Measurements from ENCODE around the gene SLFN11.
"Not testable (repeated sequence)": the region's sequence is repeated elsewhere in the genome, so short reads cannot be mapped to it uniquely, and the experiment has no call there.

SLFN11 gene

DNA sequence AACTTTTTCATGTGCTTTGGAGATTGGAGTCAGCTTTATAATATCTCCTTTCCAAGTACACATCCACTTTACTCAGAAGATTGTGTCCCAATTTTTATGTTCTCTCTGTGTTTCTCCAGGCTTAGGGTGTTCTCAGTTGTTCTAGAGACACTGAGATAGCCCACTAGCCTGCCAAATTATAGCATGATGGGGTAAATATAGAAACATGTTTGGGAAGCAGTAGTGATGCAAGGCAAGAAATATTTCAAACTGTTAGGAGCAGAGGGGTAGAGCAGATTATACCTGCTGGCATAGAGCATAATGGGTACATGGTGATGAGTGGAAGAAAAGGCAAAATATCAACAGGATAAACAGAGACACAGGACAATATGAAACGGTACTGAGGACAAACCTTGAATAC is 12.4 kb downstream of the SLFN11 start:
- DNase-seq (ENCODE audit: low read depth, low spot score) = no peak

DNA sequence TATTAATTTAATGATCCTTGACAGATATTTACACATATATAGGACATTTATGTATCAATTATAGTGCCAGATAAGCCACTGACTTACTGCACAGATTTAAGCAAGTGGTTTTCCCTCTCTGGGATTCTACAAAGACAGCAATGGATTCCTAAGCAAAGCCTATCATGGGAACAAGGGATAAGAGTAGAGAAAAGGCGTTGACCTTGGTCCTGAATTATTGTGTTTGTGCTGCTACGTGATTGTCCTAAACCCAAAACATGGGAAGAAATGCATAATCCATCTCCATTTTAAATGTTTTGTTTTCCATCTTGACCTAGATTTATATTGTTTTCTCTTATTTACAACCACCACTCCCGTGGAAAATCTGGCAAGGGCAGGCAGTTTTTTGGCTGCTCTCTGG is 14.0 kb downstream of the SLFN11 start:
- DNase-seq (ENCODE audit: low read depth, low spot score) = no peak

DNA sequence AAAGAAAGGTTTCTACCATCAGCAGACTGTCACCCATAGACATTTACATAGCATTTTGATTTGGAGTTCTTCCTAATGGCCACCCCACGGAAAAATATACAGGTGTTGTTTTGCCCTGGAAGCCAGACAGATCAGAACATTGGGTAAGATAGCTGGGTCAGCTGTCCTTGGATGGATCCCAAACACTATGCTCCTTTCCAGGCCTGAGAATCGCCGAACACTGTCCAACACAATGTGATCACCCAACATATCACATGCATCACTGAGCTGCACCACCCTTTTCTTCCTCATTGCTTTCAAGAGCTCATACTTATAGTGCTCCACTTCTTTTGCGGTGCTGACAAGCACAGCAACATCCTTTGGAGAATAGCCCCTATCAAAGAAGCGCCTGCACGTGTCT is 21.1 kb downstream of the SLFN11 start:
- DNase-seq (ENCODE audit: low read depth, low spot score) = no peak

DNA sequence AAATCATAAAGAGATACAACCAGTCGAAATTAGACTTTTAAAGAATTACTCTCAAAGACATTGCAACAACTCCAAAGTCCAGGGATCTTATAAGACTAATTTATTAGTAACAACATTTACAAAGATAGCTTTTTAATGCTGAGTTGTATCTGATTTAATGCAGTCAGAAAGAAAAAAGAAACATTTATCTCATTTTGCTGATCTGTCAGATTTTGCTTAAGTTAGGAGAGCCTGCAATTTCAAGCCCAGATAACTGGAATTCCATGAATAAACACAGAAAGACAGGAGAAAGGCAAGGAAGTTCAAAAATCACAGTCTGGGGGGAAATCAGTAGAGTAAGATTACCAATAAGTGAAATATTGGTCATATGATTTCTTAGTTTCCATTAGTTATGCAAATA is 22.9 kb downstream of the SLFN11 start:
- DNase-seq (ENCODE audit: low read depth, low spot score) = no peak

DNA sequence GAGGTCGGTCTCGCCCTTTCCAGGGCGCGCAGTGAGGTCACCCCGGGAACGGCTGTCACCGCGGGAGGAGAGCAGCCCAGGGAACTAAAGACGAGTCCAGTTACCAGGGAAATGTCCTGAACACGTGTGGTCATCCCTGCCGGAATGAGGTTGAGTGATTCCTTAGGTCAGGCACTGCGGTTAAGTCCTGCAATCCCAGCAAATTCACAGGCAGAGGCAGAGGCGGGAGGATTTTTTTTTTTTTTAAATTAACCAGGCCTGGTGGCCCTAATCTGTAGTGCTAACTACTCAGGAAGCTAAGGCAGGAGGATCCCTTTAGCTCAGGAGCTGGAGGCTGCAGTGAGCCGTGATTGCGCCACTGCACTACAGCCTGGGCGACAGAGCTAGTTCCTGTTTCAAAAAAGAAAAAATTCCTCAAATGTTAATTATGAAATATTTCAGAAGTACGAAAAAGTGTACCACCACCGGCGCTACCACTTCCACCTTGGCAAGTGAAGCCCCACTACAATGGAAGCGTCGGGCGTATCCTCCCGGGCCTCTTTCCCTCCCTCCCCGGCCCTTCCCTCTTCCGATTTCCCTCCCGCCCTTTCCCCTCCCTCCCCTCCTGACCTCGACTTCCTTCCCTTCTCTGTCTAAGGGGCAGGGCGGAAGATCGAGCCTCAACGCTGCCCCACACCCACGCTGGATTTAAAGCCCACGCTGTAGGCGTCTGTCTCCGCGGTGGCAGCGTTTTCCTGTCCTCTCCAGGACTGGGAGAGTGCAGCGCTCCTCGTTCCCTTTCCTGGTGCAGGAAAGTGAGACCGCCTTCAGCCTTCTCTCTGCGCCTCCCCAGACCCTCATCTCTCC is 27.3 kb downstream of the SLFN11 start:
- DNase-seq (ENCODE audit: low read depth, low spot score) = peak; percentile 39

DNA sequence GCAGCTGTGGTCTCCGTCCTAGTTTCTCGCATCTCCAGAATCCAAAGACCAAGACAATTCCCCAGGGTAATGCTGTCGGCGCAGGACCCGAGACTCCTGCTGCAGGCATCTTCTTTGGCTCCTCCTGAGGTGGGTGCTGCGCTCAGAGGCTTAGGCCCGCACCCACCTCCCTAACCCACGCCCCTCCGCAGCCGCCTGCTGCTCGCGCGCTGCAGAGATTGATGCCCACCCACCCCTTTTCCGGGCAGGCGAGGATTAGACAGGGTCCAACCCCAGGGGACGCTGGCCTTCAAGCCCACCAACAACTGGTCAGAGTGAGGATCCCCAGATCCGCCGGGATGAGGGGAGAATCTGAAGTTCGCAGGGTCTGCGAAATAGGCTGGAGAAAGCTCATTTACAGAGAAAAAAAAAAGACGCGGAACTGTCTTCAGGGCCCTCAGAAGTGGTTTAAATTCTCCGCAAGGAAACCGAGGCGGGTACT is 27.9 kb downstream of the SLFN11 start:
- no peak for DNase-seq (ENCODE audit: low read depth, low spot score)

DNA sequence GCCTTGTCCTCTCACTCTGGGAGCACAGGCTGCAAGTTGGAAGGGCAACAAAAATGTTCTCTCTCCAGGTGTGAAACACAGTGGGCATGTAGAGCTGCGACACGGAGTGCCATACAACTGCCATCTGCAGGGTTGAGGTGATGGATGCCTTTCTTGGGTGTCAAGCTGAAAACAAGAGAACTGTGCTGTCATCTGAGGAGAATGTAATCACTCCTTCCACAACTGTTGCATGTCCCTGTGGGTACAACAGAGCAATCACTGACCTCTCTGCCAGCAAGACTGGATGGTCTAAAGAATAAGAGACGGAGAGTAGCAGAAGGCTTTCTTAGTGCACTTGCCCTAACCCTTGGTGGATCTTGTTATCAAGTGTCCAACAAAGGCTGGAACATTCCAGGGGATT is 29.2 kb downstream of the SLFN11 start:
- DNase-seq (ENCODE audit: low read depth, low spot score) = no peak

DNA sequence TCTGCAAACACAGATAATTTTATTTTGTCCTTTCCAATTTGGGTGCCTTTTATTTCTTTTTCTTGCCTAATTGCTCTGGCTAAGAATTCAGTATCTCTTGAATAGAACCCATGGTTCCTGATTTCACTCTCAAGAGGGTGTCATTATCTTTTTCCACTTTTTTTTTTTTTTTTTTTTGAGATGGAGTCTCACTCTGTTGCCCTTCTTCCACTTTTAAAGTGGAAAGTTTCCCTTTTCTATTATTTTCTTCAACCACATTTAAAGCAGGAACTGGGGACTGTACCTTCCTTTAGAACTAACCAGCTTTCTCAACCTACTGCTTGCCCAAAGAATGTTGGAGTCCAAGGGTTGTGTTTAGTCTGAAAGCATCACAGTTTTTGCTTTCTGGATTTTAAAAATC is 31.1 kb downstream of the SLFN11 start:
- no peak for DNase-seq (ENCODE audit: low read depth, low spot score)

DNA sequence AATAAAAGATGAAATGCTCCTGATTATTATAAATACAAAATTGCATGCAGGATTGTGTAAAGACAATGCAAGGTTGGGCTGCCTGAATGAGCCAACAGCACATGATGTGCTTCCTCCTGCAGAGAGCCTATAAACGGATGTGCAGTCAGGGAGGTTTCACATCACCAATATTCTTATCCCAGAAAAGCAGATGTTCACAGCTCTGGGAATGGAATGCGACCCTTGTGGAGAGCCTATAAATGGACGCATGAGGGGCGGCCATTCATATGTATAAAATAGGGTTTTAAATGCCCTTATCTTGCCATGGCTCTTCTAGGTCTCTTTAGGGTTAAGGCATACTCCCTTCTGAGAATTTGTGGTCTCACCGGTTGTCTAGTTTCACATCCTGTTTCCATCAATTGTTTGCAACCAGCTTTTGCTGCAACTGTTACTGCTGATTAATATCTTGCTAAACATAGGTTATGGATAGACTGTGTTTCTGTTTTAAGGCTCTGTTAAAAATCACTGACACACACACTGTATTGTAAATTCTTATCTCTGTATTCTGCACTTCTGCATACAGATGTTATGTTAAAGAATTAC is 31.9 kb downstream of the SLFN11 start:
- DNase-seq (ENCODE audit: low read depth, low spot score) = no peak

DNA sequence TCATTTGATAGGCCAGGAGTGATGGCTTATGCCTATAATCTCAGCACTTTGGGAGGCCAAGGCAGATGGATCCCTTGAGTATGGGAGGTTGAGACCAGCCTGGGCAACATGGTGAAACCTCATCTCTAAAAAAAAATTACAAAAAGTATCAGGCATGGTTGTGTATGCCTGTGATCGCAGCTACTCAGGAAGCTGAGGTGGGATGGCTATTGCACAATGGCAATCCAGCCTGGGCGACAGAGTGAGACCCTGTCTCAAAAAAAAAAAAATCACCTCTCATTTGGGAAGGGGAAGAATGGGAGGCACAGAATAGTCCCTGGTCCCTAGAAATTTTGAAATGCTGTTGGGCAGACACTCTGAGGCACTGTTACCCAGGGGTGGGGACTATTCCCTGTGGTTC is 35.2 kb downstream of the SLFN11 start:
- DNase-seq (ENCODE audit: low read depth, low spot score) = no peak

DNA sequence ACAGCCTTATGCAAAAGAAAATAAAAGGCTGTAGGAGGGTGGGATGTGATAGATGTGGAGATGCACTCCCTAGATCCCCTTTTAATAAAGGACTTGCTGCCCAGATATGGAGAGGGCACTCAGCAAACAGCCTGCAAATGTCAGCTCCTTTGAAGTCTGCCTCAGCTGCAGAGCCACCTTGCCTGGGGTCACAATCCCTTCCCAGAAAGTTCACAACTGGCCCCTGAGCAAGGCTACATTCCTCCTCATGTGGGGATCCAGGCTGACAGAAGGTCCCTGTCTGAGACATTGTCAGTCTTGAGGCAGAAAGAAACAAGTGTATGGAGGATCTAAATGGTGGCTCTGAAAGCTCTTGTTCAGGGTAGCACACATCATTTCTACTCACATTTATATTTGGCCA is 36.1 kb downstream of the SLFN11 start:
- no peak for DNase-seq (ENCODE audit: low read depth, low spot score)

DNA sequence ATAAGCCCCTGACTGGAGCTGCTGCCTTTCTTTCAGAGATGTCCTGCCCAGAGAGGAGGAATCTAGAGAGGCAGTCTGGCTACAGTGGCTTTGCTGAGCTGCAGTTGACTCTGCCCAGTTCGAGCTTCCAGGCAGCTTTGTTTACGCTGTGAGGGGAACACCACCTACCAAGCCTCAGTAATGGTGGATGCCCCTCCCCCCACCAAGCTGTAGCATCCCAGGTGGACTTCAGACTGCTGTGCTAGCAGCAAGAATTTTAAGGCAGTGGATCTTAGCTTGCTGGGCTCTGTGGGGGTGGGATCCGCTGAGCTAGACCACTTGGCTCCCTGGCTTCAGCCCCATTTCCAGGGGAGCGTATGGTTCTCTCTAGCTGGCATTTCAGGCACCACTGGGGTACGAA is 39.8 kb downstream of the SLFN11 start:
- DNase-seq (ENCODE audit: low read depth, low spot score) = not testable (repeated sequence)

DNA sequence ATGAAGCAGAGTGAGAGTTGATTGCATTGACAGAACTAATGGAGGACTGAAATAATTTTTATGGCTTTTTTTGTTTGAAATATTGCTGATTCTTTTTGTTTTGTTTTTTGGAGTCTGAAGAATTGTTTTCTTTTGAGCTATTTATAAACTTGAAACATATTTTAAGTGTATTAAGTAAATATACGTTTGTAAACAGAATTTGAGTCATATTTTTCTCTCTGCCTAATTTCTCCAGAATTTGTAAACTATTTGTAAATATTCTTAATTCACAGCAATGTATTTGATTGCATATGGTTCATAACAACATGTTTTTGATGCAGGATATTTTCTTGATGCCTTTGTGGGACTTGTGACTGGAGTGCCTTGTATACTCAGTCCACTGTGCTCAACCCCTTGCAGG is 50.7 kb downstream of the SLFN11 start:
- no peak for DNase-seq (ENCODE audit: low read depth, low spot score)

DNA sequence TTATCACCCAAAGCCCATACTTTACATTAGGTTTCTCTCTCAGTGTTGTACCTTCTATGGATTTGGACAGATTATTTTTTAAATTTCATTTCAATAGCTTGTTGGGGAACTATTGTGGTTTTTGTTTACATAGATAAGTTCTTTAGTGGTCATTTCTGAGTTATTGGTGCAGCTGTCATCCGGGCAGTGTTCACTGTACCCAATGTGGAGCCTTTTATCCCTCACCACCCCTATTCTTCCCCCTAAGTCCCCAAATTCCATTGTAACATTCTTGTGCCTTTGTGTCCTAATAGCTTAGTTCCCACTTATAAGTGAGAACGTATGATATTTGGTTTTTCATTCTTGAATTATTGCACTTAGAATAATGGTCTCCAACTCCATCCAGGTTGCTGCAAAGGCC is 57.5 kb downstream of the SLFN11 start:
- DNase-seq (ENCODE audit: low read depth, low spot score) = no peak

DNA sequence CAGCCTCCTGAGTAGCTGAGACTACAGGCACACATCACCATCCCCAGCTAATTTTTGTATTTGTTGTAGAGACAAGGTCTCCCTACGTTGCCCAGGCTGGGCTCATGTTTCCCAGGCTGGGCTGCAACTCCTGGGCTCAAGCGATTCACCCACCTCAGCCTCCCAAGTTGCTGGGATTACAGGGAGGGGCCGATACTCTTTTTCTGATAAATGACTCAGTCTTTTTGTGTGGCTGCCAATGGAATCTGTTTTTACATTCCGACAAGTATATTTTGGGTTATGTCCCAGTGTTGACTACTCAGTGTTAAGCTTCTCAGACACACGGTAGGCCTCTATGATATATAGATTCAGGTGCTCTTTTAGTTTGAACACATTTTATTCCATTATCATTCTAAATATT is 58.1 kb downstream of the SLFN11 start:
- peak; percentile 90 for DNase-seq (ENCODE audit: low read depth, low spot score)

DNA sequence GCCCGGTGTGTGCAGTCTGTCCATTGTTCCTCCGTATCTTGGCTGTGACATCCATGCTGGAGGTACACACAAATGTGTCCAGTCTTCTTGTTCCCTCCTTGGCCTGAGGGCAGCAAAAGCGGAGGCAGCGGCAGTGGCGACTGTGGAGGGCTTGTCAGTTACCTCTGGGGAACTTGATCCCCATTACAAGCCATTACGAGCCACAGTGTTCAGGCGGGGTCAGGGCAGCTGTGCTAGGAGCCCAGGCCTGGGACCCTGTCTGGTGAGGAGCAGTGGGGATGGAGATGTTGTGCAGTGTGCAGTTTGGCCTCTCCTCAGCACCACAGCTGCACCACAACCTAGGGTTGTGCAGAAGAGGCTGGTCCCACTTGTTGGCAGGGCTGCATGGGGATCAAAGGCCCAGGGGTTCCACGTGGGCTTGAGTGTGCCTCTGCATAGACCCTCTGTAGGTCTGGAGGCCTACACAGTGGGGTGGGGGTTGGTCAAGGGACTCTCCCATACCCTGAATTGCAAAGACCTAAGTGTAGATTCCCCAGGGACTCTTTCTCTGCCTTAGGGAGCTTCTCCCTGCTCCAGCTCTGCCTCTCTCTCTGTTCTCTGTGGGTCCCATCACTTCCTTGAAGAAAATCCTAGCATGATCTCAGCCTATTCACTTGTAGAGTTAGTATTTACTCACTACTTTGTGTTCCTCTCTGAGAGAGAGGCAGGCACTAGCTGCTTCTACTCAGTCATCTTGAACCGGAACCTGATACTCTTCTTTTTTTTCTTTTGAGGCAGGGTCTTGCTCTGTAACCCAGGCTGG is 58.8 kb downstream of the SLFN11 start:
- no peak for DNase-seq (ENCODE audit: low read depth, low spot score)

DNA sequence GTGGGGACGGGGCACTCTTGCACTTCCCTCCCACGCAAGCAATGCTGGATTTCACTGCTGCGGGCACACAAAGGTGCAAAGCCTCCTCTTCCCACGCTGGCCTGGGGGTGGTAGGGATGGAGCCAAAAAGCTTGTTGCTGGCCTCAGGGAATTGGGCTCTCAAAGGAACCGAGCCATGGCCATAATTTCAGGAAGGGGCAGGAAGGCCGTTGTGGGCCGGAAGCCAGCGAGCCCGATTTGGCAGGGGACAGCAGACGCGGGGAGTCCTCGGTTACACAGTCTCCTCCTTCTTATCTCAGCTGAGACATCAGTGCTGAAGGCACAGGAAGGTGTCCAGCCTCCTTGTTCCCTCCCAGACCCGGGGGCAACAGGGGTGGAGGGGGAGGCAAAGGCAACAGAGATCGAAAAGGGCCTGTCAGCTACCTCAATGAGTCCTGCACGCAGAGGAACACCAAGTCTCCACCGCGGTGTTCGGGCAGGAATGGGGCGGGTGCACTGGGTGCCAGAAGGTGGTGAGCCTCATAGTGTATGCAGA is 59.5 kb downstream of the SLFN11 start:
- DNase-seq (ENCODE audit: low read depth, low spot score) = peak; percentile 2

DNA sequence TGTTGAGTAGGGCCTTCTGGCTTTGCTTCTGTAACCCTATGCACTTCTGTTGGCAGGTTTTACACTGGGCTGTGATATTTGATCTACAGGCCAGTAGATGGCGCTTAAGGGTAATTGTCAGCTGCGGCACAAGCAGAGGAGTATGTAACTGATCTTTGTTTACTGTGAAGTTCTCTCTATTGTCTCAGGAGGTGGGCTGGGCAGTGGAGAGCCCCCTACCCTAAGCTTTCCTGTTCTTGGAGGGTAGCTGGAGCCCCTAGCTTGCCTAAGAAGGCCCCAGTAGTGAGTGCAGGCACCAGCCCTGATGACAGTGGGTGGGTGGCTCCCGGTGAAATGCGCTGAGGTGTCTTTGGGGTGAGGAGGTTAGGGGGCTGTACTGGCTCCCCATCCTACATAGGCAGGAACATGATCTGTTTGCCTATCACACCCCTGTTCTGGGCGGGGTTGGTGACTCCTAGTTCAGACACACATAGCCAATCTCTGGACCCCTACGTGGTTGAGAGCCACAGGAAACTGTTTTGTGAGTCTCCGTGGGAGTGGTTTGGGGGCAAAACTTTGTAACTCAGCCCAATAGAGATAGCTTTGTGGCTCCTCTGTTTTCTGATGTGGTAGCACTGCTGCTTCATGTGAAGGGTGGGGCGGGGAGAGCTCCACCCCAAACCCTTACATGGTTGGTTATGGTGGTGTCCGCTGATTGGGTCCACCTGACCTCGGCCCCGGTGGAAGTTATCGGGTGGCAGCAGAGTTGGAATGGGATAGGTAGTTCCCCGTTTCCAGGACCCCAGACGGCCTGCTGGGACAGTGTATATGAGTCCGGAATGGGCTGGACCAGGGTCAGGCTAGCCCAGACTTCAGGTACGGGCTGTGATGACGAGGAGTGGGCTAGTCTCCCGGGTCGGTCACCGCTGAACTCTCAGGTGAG is 60.4 kb downstream of the SLFN11 start:
- DNase-seq (ENCODE audit: low read depth, low spot score) = peak; percentile 80

DNA sequence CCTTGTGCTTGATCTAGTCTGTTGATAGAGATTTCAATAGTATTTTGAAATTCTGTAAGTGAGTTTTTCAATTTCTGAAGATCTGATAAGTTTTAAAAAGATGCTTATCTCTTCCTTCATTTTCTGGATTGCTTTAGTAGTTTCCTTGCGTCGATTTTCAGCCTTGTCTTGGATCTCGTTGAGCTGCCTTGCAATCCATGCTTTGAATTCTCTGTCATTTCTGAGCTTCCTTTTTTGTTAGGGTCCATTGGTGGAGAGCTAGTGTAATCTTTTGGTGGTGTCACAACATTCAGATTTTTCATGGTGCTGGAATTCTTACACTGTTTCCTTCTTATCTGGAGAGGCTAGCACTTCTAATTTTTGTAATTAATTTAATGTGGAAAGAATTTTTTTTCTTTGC is 61.1 kb downstream of the SLFN11 start:
- no peak for DNase-seq (ENCODE audit: low read depth, low spot score)

DNA sequence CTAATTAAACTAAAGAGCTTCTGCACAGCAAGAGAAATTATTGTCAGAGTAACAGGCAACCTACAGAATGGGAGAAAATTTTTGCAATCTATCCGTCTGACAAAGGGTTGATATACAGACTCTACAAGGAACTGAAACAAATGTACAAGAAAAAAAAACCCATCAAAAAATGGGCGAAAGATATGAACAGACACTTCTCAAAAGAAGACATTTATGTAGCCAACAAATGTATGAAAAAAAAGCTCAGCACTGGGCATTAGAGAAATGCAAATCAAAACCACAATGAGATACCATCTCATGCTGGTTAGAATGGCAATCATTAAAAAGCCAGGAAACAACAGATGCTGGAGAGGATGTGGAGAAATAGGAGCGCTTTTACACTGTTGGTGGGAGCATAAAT is 64.1 kb downstream of the SLFN11 start:
- DNase-seq (ENCODE audit: low read depth, low spot score) = not testable (repeated sequence)
